Activated T-helper 17 cell treated with anti-CD3 and anti-CD28 coated beads, Interleukin-2, amount 50 U/mL, for 72 hours (primary cell): ENCODE data around the gene GATA6. TPM values are rescaled to one million over a fixed set of nuclear protein-coding genes. Genes with fewer than 3 reads are reported as not detected.

Source experiments
- ATAC-seq: fragments of 150-1000 bp; cut with Tn5 transposase; replicated peaks from 2 replicates; pipeline ENCODE4 v1.10.0; 2021; ENCODE audit warnings: mild to moderate bottlenecking, moderate library complexity
- H3K27ac Mint-ChIP-seq: one replicate; pipeline ENCODE4 v1.8.0; 2022; ENCODE audit warnings: mixed read lengths
- H3K27me3 Mint-ChIP-seq: one replicate; pipeline ENCODE4 v1.8.0; 2022; ENCODE audit warnings: mixed read lengths
- H3K36me3 Mint-ChIP-seq: one replicate; pipeline ENCODE4 v1.8.0; 2022; ENCODE audit warnings: low read depth, mild to moderate bottlenecking, mixed read lengths
- H3K4me1 Mint-ChIP-seq: one replicate; pipeline ENCODE4 v1.8.0; 2022; ENCODE audit warnings: mixed read lengths
- H3K4me3 Mint-ChIP-seq: one replicate; pipeline ENCODE4 v1.8.0; 2022; ENCODE audit warnings: mild to moderate bottlenecking, mixed read lengths
- H3K9me3 Mint-ChIP-seq: one replicate; pipeline ENCODE4 v1.8.0; 2022; ENCODE audit warnings: mixed read lengths
- total RNA-seq, 2 donors: library from RNA; stranded (reverse); gene quantifications; one replicate each; pipeline ENCODE4 v1.2.3, GENCODE V29; 2022

Gene GATA6
- total RNA-seq, 2 donors from 2014 or later, result not detected

- Mint-ChIP-seq H3K4me3 (no peak overlapping the region), H3K4me1 (no peaks in the 10 kb centered on the region), H3K9me3 (no peaks in the 10 kb centered on the region), H3K27ac (no peak overlapping the region), H3K36me3 (peaks cover 4% of the 10 kb centered on the region), H3K27me3 (peaks cover 36% of the 10 kb centered on the region)
- no peak for ATAC-seq
These were observed 2.8 kb downstream of the GATA6 start for GRCh38 chr18:22172120-22172582.

DNA sequence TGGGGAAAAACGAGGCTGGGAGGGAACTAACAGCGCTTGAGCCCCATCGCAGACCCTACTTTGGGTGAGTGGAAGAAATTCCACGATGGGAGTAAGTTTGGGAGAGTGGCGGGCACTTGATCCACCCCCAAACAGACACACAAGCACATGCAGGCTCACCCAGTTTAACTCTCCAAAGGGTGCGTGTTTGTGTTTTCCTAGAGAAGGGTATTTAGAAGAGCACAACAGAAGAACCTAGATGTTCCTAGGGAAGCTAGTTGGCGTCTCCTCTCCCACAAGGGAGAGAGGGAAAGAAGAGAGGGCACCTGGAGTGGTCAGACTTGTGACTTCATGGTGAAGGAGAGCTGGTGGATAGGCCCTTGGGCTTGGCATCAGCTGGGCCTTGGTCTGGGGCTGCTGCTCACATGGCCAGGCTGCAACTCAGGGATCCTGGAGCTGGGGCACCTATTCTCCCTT lies 3.2 kb downstream of the GATA6 start:
- no peak for ATAC-seq
- Mint-ChIP-seq H3K27ac (no peak overlapping the region), H3K27me3 (peaks cover 41% of the 10 kb centered on the region), H3K9me3 (no peaks in the 10 kb centered on the region), H3K36me3 (peaks cover 4% of the 10 kb centered on the region), H3K4me1 (no peaks in the 10 kb centered on the region), H3K4me3 (no peak overlapping the region)

DNA sequence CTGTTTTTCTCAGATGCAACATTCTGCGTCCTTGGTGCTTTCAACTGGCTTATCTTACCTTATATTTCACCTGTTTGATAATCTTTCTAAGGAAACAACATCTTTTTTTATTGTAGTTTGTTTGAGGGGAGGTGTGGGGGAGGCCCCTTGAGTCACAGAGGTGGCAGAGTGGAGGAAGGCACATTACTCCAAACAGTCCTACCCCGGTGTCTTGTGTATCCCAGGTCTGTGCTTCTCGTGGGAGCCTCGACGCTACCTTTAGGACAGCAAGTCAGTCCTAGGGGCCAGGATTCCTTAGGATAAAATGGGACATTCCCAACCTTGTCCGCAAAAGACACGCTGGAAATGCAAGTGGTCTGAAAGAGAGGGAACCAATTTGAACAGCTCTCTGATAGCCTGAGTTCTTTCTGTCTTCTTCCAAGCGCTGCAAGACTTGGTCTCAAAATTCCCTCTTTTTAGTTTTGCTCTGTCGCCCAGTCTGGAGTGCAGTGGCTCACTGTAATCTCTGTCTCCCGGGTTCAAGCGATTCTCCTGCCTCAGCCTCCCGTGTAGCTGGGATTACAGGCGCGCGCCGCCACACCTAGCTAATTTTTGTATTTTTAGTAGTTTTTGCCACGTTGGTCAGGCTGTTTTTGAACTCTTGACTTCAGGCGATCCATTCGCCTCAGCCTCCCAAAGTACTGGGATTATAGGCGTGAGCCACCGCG lies 4.0 kb downstream of the GATA6 start:
- Mint-ChIP-seq H3K4me3 (no peak overlapping the region), H3K4me1 (no peaks in the 10 kb centered on the region), H3K27me3 (peaks cover 37% of the 10 kb centered on the region), H3K27ac (no peak overlapping the region), H3K36me3 (peaks cover 4% of the 10 kb centered on the region), H3K9me3 (no peaks in the 10 kb centered on the region)
- no peak for ATAC-seq

GRCh38 chr18:22173928-22174301 lies 4.5 kb downstream of the GATA6 start:
- no peak for ATAC-seq
- Mint-ChIP-seq H3K4me1 (no peaks in the 10 kb centered on the region), H3K36me3 (peaks cover 4% of the 10 kb centered on the region), H3K4me3 (no peak overlapping the region), H3K27ac (no peak overlapping the region), H3K9me3 (no peaks in the 10 kb centered on the region), H3K27me3 (peaks cover 34% of the 10 kb centered on the region)

- no peaks in the 10 kb centered on the region for H3K9me3 Mint-ChIP-seq
- no peak for ATAC-seq
- no peaks in the 10 kb centered on the region for H3K4me1 Mint-ChIP-seq
- peaks cover 4% of the 10 kb centered on the region for H3K36me3 Mint-ChIP-seq
- peaks cover 34% of the 10 kb centered on the region for H3K27me3 Mint-ChIP-seq
- H3K4me3 Mint-ChIP-seq, result no peak overlapping the region
- H3K27ac Mint-ChIP-seq, result no peak overlapping the region
These were observed 5.2 kb downstream of the GATA6 start for GRCh38 chr18:22174341-22175145.

- H3K9me3 Mint-ChIP-seq, result no peaks in the 10 kb centered on the region
- no peak for ATAC-seq
- peaks cover 28% of the 10 kb centered on the region for H3K27me3 Mint-ChIP-seq
- peaks cover 3% of the 10 kb centered on the region for H3K36me3 Mint-ChIP-seq
- H3K27ac Mint-ChIP-seq, result no peak overlapping the region
- no peaks in the 10 kb centered on the region for H3K4me1 Mint-ChIP-seq
- H3K4me3 Mint-ChIP-seq, result no peak overlapping the region
These were observed 6.0 kb downstream of the GATA6 start for GRCh38 chr18:22175346-22175745.

DNA sequence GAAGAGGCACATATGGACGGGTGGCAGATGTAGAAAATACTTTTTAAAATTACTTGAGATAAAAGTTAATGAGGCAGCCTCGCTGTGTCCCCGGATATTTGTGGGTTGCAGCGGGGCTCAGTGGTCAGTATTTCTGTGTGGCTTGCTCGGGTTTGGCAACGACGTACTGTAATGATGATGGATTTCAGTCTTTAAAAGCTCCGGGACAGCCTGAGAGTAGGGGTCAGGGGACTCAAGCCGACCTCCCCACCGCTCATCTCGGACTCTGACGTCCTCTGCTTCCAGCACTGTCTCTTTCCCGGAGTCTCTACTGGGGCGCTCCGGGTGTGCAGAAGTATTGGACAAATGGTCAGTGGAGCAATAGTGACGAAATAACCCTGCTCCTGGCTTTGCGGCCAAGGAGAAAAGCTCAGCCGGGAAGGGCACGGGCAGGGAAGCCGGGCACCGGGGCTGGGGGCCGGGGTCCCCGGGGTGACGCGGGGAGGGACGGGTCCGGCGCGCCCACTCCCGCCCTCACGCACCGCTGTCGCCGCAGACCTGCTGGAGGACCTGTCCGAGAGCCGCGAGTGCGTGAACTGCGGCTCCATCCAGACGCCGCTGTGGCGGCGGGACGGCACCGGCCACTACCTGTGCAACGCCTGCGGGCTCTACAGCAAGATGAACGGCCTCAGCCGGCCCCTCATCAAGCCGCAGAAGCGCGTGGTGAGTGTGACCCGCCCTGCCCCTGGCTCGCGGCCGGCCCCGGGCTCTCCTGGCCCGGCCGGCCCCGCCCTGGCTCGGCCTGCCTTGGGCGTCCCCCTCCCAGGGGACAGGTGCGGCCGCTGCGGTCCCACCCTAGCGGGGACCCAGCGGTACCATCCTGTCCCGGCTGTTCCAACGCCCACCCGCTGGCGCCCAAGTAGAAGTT lies 7.3 kb downstream of the GATA6 start:
- H3K9me3 Mint-ChIP-seq, result no peaks in the 10 kb centered on the region
- H3K27me3 Mint-ChIP-seq, result peaks cover 22% of the 10 kb centered on the region
- H3K4me3 Mint-ChIP-seq, result no peak overlapping the region
- H3K27ac Mint-ChIP-seq, result no peak overlapping the region
- no peaks in the 10 kb centered on the region for H3K4me1 Mint-ChIP-seq
- no peak for ATAC-seq
- H3K36me3 Mint-ChIP-seq, result no peaks in the 10 kb centered on the region

- Mint-ChIP-seq H3K36me3 (no peaks in the 10 kb centered on the region), H3K4me1 (no peaks in the 10 kb centered on the region), H3K27me3 (peaks cover 22% of the 10 kb centered on the region), H3K4me3 (no peak overlapping the region), H3K9me3 (no peaks in the 10 kb centered on the region), H3K27ac (no peak overlapping the region)
- ATAC-seq, result no peak
These were observed 8.0 kb downstream of the GATA6 start for GRCh38 chr18:22177327-22177871.

DNA sequence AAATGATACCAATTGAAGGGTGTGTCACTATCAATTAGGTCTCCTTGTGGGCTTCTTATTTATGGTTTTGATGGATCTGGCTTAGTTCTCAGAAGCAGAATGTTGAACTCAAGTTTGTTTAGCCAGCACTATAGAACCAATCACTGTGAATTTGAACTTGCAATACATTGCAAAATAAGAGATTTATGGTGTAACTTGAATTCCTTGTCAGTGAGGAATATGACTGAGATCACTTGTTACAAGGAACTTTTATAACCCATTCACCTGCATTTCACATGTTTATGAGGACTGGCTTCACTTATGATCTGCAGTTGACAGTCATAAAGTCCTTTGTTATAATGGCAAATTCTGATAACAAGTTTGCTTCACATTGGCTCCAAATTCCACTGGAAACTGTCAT lies 9.8 kb downstream of the GATA6 start:
- Mint-ChIP-seq H3K27me3 (peaks cover 16% of the 10 kb centered on the region), H3K4me1 (no peaks in the 10 kb centered on the region), H3K36me3 (no peaks in the 10 kb centered on the region), H3K4me3 (no peak overlapping the region), H3K27ac (no peak overlapping the region), H3K9me3 (no peaks in the 10 kb centered on the region)
- ATAC-seq, result no peak

GRCh38 chr18:22179631-22180030 lies 10.2 kb downstream of the GATA6 start:
- H3K27me3 Mint-ChIP-seq, result peaks cover 16% of the 10 kb centered on the region
- no peak overlapping the region for H3K27ac Mint-ChIP-seq
- no peaks in the 10 kb centered on the region for H3K36me3 Mint-ChIP-seq
- no peaks in the 10 kb centered on the region for H3K4me1 Mint-ChIP-seq
- no peak overlapping the region for H3K4me3 Mint-ChIP-seq
- no peak for ATAC-seq
- no peaks in the 10 kb centered on the region for H3K9me3 Mint-ChIP-seq

GRCh38 chr18:22180722-22181121 lies 11.3 kb downstream of the GATA6 start:
- peaks cover 12% of the 10 kb centered on the region for H3K27me3 Mint-ChIP-seq
- no peak overlapping the region for H3K27ac Mint-ChIP-seq
- no peaks in the 10 kb centered on the region for H3K9me3 Mint-ChIP-seq
- no peaks in the 10 kb centered on the region for H3K4me1 Mint-ChIP-seq
- H3K4me3 Mint-ChIP-seq, result no peak overlapping the region
- ATAC-seq, result no peak
- no peaks in the 10 kb centered on the region for H3K36me3 Mint-ChIP-seq

DNA sequence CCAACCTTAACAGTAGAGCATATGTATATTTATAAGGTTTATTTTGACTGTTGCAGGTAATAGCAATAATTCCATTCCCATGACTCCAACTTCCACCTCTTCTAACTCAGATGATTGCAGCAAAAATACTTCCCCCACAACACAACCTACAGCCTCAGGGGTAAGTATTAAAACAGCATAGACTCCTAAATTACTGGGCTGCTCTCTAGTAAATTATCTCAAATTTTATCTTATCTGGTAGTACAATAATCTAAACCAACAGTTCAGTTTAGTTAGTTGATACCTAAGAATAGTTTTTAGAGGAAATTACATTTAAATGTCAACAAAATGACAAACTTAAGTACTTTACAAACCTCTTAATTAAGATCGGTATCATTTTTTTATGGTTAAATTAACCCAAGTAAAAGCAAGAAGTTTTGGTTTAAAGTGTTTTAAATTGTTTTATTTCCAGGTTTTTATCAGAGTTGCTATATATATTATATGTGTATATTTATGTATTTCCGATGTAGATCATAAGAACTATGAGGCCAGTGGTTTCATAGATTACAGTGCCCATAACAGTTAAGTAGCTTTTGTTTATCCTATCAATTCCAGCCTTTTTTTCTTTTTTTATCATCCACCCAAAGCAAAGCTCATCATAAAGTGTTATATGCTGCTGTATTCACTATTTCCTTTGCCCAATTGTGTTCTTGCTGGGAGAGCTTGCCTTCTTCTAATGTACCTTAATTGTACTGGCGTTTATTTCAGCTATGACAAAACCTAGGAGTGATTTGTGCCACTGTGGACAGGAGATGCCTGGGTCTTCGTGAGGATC lies 13.7 kb downstream of the GATA6 start:
- peaks cover 1% of the 10 kb centered on the region for H3K27me3 Mint-ChIP-seq
- H3K9me3 Mint-ChIP-seq, result no peaks in the 10 kb centered on the region
- no peak overlapping the region for H3K27ac Mint-ChIP-seq
- H3K36me3 Mint-ChIP-seq, result no peaks in the 10 kb centered on the region
- no peak for ATAC-seq
- no peak overlapping the region for H3K4me3 Mint-ChIP-seq
- no peaks in the 10 kb centered on the region for H3K4me1 Mint-ChIP-seq

- Mint-ChIP-seq H3K36me3 (no peaks in the 10 kb centered on the region), H3K9me3 (no peaks in the 10 kb centered on the region), H3K27ac (no peak overlapping the region), H3K27me3 (peaks cover 6% of the 10 kb centered on the region), H3K4me3 (no peak overlapping the region), H3K4me1 (no peaks in the 10 kb centered on the region)
- ATAC-seq, result no peak
These were observed 14.3 kb downstream of the GATA6 start for GRCh38 chr18:22183698-22184170.
